GM12878 (cell line): ENCODE results near the gene USP9X. TPM values are rescaled to one million over a fixed set of nuclear protein-coding genes. Genes with fewer than 3 reads are reported as not detected.

Source experiments
- ASH2L ChIP-seq: fragments of 300-600, 200-600 bp; sonication (generic); IDR thresholded peaks from 2 replicates; pipeline ENCODE4 v1.6.1; 2017; ENCODE audit warnings: low read depth, mild to moderate bottlenecking, borderline replicate concordance
- POLR2AphosphoS2 ChIP-seq: IDR thresholded peaks from 2 replicates; pipeline ENCODE4 v1.6.1; 2011; ENCODE audit warnings: low read depth, mild to moderate bottlenecking, low read length, improper control_type of control experiment, moderate library complexity
- TCF3 ChIP-seq: IDR thresholded peaks from 2 replicates; pipeline ENCODE4 v1.6.1; 2012; ENCODE audit warnings: low read depth, mild to moderate bottlenecking, low read length, borderline replicate concordance; ENCODE audit not compliant: insufficient read depth
- polyA plus RNA-seq, 11 experiments: library from polyadenylated mRNA; depleted of rRNA in 4 of 11; unstranded in 6 of 11; stranded (reverse) in 5 of 11; fragments of >200 nt; fragmentation: Nextera tagmentation in 4 of 11; fragmentation: Illumina TruSeq in 1 of 11; extraction: Ambion mirVana in 4 of 11; extraction: Trizol in 1 of 11; gene quantifications; 1 replicate in 1 of 11; 2 replicates in 10 of 11; pipeline versions ENCODE4 v1.2.1 to v1.2.3, GENCODE V29; 2011 to 2016; ENCODE audit warnings: inconsistent platforms in 2 of 11, missing spikeins in 2 of 11, low read depth in 1 of 11
- total RNA-seq, 4 experiments: library from RNA; depleted of rRNA in 3 of 4; stranded (reverse); fragments of >200 nt in 3 of 4; fragmentation: Illumina TruSeq in 1 of 4; extraction: Trizol in 1 of 4; gene quantifications; 2 replicates each; pipeline versions ENCODE4 v1.2.1 to v1.2.3, GENCODE V29; 2013 to 2021
- TF ChIP-seq, protein P1 (sequence below): fragments of 450-650 bp; formaldehyde crosslinking; IDR thresholded peaks from 2 replicates; pipeline ENCODE4 v1.4.0; 2022; ENCODE audit warnings: mild to moderate bottlenecking, moderate library complexity
- TF ChIP-seq, protein P2 (sequence below): IDR thresholded peaks from 2 replicates; pipeline ENCODE4 v1.6.1; 2012; ENCODE audit warnings: low read depth, low read length, improper control_type of control experiment
- TF ChIP-seq, protein P3 (sequence below): fragments of 450-650 bp; IDR thresholded peaks from 2 replicates; pipeline ENCODE4 v1.6.1; 2016; ENCODE audit warnings: mild to moderate bottlenecking

USP9X gene
- total and polyA plus RNA-seq, 10 of the 15 experiments (the other 5 are each of a cell fraction or from before 2014, with no cell fraction given), result 9.3 to 61.6 (median 31.7) TPM

DNA sequence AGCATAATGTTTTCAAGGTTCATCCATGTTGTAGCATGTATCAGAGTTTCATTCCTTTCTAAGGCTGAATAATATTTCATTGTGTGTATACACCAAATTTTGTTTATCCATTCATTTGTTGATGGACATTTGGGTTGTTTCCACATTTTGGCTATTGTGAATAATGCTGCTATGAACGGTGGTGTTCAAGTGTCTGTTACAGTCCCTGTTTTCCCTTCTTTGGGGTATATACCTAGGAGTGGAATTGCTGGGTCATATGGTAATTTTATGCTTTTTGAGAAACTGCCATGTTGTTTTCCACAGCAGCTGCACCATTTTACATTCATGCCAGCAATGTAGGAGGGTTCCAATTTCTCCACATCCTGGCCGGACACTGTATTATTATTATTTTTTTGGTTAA is 3.4 kb upstream of the USP9X start (continued):
- TF ChIP-seq, protein P1, sequence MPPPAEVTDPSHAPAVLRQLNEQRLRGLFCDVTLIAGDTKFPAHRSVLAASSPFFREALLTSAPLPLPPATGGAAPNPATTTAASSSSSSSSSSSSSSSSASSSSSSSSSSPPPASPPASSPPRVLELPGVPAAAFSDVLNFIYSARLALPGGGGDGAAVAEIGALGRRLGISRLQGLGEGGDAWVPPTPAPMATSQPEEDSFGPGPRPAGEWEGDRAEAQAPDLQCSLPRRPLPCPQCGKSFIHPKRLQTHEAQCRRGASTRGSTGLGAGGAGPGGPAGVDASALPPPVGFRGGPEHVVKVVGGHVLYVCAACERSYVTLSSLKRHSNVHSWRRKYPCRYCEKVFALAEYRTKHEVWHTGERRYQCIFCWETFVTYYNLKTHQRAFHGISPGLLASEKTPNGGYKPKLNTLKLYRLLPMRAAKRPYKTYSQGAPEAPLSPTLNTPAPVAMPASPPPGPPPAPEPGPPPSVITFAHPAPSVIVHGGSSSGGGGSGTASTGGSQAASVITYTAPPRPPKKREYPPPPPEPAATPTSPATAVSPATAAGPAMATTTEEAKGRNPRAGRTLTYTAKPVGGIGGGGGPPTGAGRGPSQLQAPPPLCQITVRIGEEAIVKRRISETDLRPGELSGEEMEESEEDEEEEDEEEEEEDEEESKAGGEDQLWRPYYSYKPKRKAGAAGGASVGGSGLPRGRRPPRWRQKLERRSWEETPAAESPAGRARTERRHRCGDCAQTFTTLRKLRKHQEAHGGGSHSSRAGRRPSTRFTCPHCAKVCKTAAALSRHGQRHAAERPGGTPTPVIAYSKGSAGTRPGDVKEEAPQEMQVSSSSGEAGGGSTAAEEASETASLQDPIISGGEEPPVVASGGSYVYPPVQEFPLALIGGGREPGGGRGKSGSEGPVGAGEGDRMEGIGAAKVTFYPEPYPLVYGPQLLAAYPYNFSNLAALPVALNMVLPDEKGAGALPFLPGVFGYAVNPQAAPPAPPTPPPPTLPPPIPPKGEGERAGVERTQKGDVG (CRISPR knock-in tag), result no peak
- TF ChIP-seq TCF3 (no peak), ASH2L (no peak), POLR2AphosphoS2 (no peak)
- TF ChIP-seq, protein P2, sequence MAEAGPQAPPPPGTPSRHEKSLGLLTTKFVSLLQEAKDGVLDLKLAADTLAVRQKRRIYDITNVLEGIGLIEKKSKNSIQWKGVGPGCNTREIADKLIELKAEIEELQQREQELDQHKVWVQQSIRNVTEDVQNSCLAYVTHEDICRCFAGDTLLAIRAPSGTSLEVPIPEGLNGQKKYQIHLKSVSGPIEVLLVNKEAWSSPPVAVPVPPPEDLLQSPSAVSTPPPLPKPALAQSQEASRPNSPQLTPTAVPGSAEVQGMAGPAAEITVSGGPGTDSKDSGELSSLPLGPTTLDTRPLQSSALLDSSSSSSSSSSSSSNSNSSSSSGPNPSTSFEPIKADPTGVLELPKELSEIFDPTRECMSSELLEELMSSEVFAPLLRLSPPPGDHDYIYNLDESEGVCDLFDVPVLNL, result no peak
- TF ChIP-seq, protein P3, sequence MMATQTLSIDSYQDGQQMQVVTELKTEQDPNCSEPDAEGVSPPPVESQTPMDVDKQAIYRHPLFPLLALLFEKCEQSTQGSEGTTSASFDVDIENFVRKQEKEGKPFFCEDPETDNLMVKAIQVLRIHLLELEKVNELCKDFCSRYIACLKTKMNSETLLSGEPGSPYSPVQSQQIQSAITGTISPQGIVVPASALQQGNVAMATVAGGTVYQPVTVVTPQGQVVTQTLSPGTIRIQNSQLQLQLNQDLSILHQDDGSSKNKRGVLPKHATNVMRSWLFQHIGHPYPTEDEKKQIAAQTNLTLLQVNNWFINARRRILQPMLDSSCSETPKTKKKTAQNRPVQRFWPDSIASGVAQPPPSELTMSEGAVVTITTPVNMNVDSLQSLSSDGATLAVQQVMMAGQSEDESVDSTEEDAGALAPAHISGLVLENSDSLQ, result no peak
- TF ChIP-seq, all 136 proteins: peak for 0
